Hepatocyte (in vitro differentiated cells): ENCODE measurements around the gene GPR132. TPM values are rescaled to one million over a fixed set of nuclear protein-coding genes. Genes with fewer than 3 reads are reported as not detected.

Experiments
- DNase-seq: peaks from one replicate; pipeline ENCODE4 v3.0.0-alpha.2; 2016; ENCODE audit warnings: low spot score
- H2AFZ ChIP-seq: fragments of 200-600 bp; sonication (generic); 2 replicates; pipeline ENCODE4 v1.6.0; 2016; ENCODE audit warnings: antibody characterized with exemption, mild to moderate bottlenecking
- H3K27ac ChIP-seq: fragments of 200-600 bp; sonication (generic); 2 replicates; pipeline ENCODE4 v1.5.1; 2016; ENCODE audit warnings: mild to moderate bottlenecking
- H3K27me3 ChIP-seq: fragments of 200-600 bp; sonication (generic); 2 replicates; pipeline ENCODE4 v1.6.1; 2016
- H3K36me3 ChIP-seq: fragments of 200-600 bp; sonication (generic); replicated peaks from 2 replicates; pipeline ENCODE4 v1.5.1; 2016; ENCODE audit warnings: low read depth; ENCODE audit not compliant: insufficient read depth
- H3K4me1 ChIP-seq: fragments of 200-600 bp; sonication (generic); 2 replicates; pipeline ENCODE4 v1.5.1; 2016; ENCODE audit warnings: mild to moderate bottlenecking, moderate library complexity; ENCODE audit not compliant: insufficient read depth
- H3K4me2 ChIP-seq: fragments of 200-600 bp; sonication (generic); 2 replicates; pipeline ENCODE4 v1.6.0; 2016
- H3K4me3 ChIP-seq: fragments of 200-600 bp; sonication (generic); 2 replicates; pipeline ENCODE4 v1.5.1; 2016; ENCODE audit warnings: mild to moderate bottlenecking
- H3K79me2 ChIP-seq: fragments of 200-600 bp; sonication (generic); 2 replicates; pipeline ENCODE4 v1.6.0; 2017; ENCODE audit warnings: mild to moderate bottlenecking
- H3K9me2 ChIP-seq: fragments of 200-600 bp; sonication (generic); replicated peaks from 2 replicates; pipeline ENCODE4 v1.6.0; 2017; ENCODE audit warnings: mild to moderate bottlenecking; ENCODE audit not compliant: insufficient read depth
- H3K9me3 ChIP-seq: fragments of 200-600 bp; sonication (generic); 2 replicates; pipeline ENCODE4 v1.5.1; 2016; ENCODE audit warnings: low read depth, mild to moderate bottlenecking
- H4K20me1 ChIP-seq: fragments of 200-600 bp; sonication (generic); 2 replicates; pipeline ENCODE4 v1.6.0; 2016; ENCODE audit warnings: mild to moderate bottlenecking; ENCODE audit not compliant: insufficient read depth, poor library complexity, severe bottlenecking
- CTCF ChIP-seq: fragments of 200-600 bp; sonication (generic); IDR thresholded peaks from 2 replicates; pipeline ENCODE4 v1.5.1; 2016; ENCODE audit warnings: antibody characterized with exemption, mild to moderate bottlenecking; ENCODE audit not compliant: poor library complexity
- EZH2 ChIP-seq: fragments of 200-600 bp; sonication (generic); IDR thresholded peaks from 2 replicates; pipeline ENCODE4 v1.6.1; 2016; ENCODE audit warnings: antibody characterized with exemption, mild to moderate bottlenecking, borderline replicate concordance
- EZH2phosphoT487 ChIP-seq: fragments of 200-600 bp; sonication (generic); IDR thresholded peaks from one replicate; pipeline ENCODE4 v1.6.1; 2018; ENCODE audit warnings: antibody characterized with exemption, mild to moderate bottlenecking, low read depth, moderate library complexity; ENCODE audit not compliant: unreplicated experiment, severe bottlenecking
- WGBS: methylation state at CpG from one replicate; pipeline ENCODE4 v1.1.6; 2016; ENCODE audit warnings: low lambda C conversion rate; ENCODE audit errors: missing lambda C conversion rate; 5-methylcytosine and 5-hydroxymethylcytosine counted together
- polyA plus RNA-seq: library from polyadenylated mRNA; unstranded; fragments of >200 nt; fragmentation: Nextera tagmentation; extraction: Ambion mirVana; gene quantifications from 2 replicates; pipeline ENCODE4 v1.2.1, GENCODE V29; 2016
- total RNA-seq: library from RNA; depleted of rRNA; stranded (reverse); fragments of >200 nt; gene quantifications from 2 replicates; pipeline ENCODE4 v1.2.3, GENCODE V29; 2014

Gene GPR132
- total and polyA plus RNA-seq, 2 experiments from 2014 or later, result 0.41 to 0.83 TPM

- WGBS, result 79% methylated on average over 22 of the region's 22 CpGs
These were observed 6.0 kb downstream of the GPR132 start for GRCh38 chr14:105059035-105059924.

DNA sequence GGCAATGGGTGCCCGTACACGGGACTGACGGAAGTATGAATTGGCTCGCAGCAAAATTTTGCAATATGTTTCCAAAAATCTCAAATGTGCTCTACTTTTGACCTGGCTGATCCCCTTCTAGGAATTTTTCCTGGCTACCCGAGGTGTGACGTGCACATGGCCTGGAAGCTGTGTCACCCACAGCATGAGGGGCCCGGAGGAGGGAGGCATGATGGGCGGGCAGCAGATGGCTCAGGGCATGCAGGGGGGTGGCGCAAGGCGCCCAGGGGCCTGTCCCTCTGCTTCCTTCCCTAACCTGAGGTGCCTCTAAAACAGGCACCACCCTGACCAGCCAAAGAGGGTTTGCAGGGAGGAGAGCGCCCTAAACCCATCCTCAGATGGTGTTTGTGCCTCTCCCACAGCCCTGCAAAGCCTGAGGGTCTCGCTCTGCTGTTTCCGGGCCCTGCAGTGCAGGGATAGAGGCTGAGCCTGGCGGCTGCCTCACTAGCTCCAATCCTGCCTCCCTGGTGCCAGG is 6.7 kb downstream of the GPR132 start:
- H3K27me3 ChIP-seq, result no peaks in the 10 kb centered on the region
- DNase-seq, result no peak
- H3K4me1 ChIP-seq, result peaks cover 15% of the 10 kb centered on the region
- H3K79me2 ChIP-seq, result no peaks in the 10 kb centered on the region
- H4K20me1 ChIP-seq, result no peaks in the 10 kb centered on the region
- TF ChIP-seq CTCF (no peak), EZH2 (no peak), EZH2phosphoT487 (no peak)
- H3K36me3 ChIP-seq, result no peaks in the 10 kb centered on the region
- H3K9me3 ChIP-seq, result no peaks in the 10 kb centered on the region
- H3K4me3 ChIP-seq, result no peak overlapping the region
- no peak overlapping the region for H3K27ac ChIP-seq
- no peak overlapping the region for H3K4me2 ChIP-seq
- WGBS, result 95% methylated on average over 14 of the region's 14 CpGs
- no peaks in the 10 kb centered on the region for H3K9me2 ChIP-seq
- no peak overlapping the region for H2AFZ ChIP-seq

More at GRCh38 chr14:105059035-105059924, 6.0 kb downstream of the GPR132 start:
- Histone ChIP-seq H3K4me2 (no peak overlapping the region), H3K4me1 (peaks cover 15% of the 10 kb centered on the region), H2AFZ (no peak overlapping the region), H3K27me3 (no peaks in the 10 kb centered on the region), H3K9me2 (no peaks in the 10 kb centered on the region), H4K20me1 (no peaks in the 10 kb centered on the region), H3K27ac (no peak overlapping the region), H3K9me3 (no peaks in the 10 kb centered on the region), H3K4me3 (no peak overlapping the region), H3K36me3 (no peaks in the 10 kb centered on the region), H3K79me2 (no peaks in the 10 kb centered on the region)
- TF ChIP-seq CTCF (no peak), EZH2phosphoT487 (no peak), EZH2 (no peak)
- no peak for DNase-seq

- Histone ChIP-seq H4K20me1 (no peaks in the 10 kb centered on the region), H3K79me2 (no peaks in the 10 kb centered on the region), H3K27me3 (no peaks in the 10 kb centered on the region), H3K27ac (no peak overlapping the region), H3K4me2 (no peak overlapping the region), H3K4me3 (no peak overlapping the region), H3K9me2 (no peaks in the 10 kb centered on the region), H3K36me3 (no peaks in the 10 kb centered on the region), H3K4me1 (peaks cover 11% of the 10 kb centered on the region), H2AFZ (no peak overlapping the region), H3K9me3 (no peaks in the 10 kb centered on the region)
- 71% methylated on average over 18 of the region's 22 CpGs for WGBS
- DNase-seq, result peak; percentile 3
- TF ChIP-seq EZH2, result no peak
- no peak for TF ChIP-seq CTCF
- no peak for TF ChIP-seq EZH2phosphoT487
These were observed 8.9 kb downstream of the GPR132 start for GRCh38 chr14:105056303-105056831.
